Hypothalamus (tissue), 51 donors: Measurements from ENCODE around the gene RENBP.

Experiments
- DNase-seq, 51 donors: peaks; one replicate each; lab custom pipeline; 2025; lab: John Stamatoyannopoulos, UW

The RENBP gene

GRCh38 chrX:153971450-153972367 is 27.3 kb upstream of the RENBP start, which contains the start of gene HCFC1:
Gene HCFC1 (minus strand): TSS chrX:153971818. CDS start chrX:153970840, 978 bp downstream.
- DNase-seq = peak; percentile 49 to 97 (median 85)

GRCh38 chrX:153971124-153971449 is 26.6 kb upstream of the RENBP start:
- peak; percentile 26 to 90 (median 79) for DNase-seq

- peak in 30 of 51 donors; percentile 15 to 89 (median 56) for DNase-seq
Measured at GRCh38 chrX:153970357-153971123, 26.1 kb upstream of the RENBP start.

- DNase-seq = peak in 35 of 51 donors; percentile 5 to 81 (median 51)
Measured at GRCh38 chrX:153969904-153970356, 25.5 kb upstream of the RENBP start.

- no peak for DNase-seq
Measured at GRCh38 chrX:153969125-153969903, 24.9 kb upstream of the RENBP start.

GRCh38 chrX:153968754-153969124 is 24.3 kb upstream of the RENBP start:
- peak in 10 of 51 donors; percentile 4 to 34 (median 21) for DNase-seq

- DNase-seq = no peak
Measured at GRCh38 chrX:153968255-153968654, 23.8 kb upstream of the RENBP start.

GRCh38 chrX:153967536-153968224 is 23.2 kb upstream of the RENBP start:
- DNase-seq = no peak

GRCh38 chrX:153966841-153967535 is 22.5 kb upstream of the RENBP start:
- DNase-seq = peak in 2 of 51 donors; percentile 17 to 23

GRCh38 chrX:153966283-153966688 is 21.8 kb upstream of the RENBP start:
- peak in 10 of 51 donors; percentile 10 to 29 (median 20) for DNase-seq

GRCh38 chrX:153965406-153965805 is 21.0 kb upstream of the RENBP start:
- no peak for DNase-seq

- no peak for DNase-seq
Measured at GRCh38 chrX:153964105-153964504, 19.7 kb upstream of the RENBP start.

GRCh38 chrX:153963546-153963945 is 19.1 kb upstream of the RENBP start:
- peak in 3 of 51 donors; percentile 9 to 12 (median 11) for DNase-seq

- DNase-seq = no peak
Measured at GRCh38 chrX:153961292-153961691, 16.8 kb upstream of the RENBP start.

- no peak for DNase-seq
Measured at GRCh38 chrX:153960786-153961185, 16.3 kb upstream of the RENBP start.

- no peak for DNase-seq
Measured at GRCh38 chrX:153960077-153960476, 15.6 kb upstream of the RENBP start.

GRCh38 chrX:153959649-153960048 is 15.2 kb upstream of the RENBP start:
- DNase-seq = no peak

- no peak for DNase-seq
Measured at GRCh38 chrX:153958605-153959004, 14.2 kb upstream of the RENBP start.

GRCh38 chrX:153957224-153957623 is 12.8 kb upstream of the RENBP start:
- no peak for DNase-seq
